Breast epithelium (tissue), 4 donors: ENCODE results near the gene AACS. TPM values are rescaled to one million over a fixed set of nuclear protein-coding genes. Genes with fewer than 3 reads are reported as not detected.

ENCODE experiments used
- DNase-seq, 2 donors: peaks; one replicate each; pipeline ENCODE4 v3.0.0-alpha.2; 2019; ENCODE audit warnings: low spot score in 2 of 2
- H3K27ac ChIP-seq, 2 donors: fragments of 200-600 bp; sonication (generic) in 1 of 2; one replicate each; pipeline ENCODE4 v1.5.1; 2016 to 2019; ENCODE audit warnings: mild to moderate bottlenecking in 1 of 2
- H3K27me3 ChIP-seq, 2 donors: fragments of 200-600 bp; sonication (generic) in 1 of 2; one replicate each; pipeline versions ENCODE4 v1.5.1 to v1.6.0; 2017 to 2019; ENCODE audit warnings: control low read depth in 1 of 2, mild to moderate bottlenecking in 1 of 2
- H3K36me3 ChIP-seq: fragments of 200-600 bp; one replicate; pipeline ENCODE4 v1.5.1; 2019
- H3K4me1 ChIP-seq, 2 donors: fragments of 200-600 bp; sonication (generic); one replicate each; pipeline ENCODE4 v1.5.1; 2016 to 2019; ENCODE audit warnings: control low read depth in 1 of 2
- H3K4me3 ChIP-seq, 3 donors: fragments of 200-600 bp; sonication (generic); 1 replicate in 2 of 3; 2 replicates in 1 of 3; pipeline ENCODE4 v1.5.1; 2016 to 2019; ENCODE audit warnings: mild to moderate bottlenecking in 3 of 3, moderate library complexity in 2 of 3
- H3K9me3 ChIP-seq, 2 donors: fragments of 200-600 bp; sonication (generic) in 1 of 2; one replicate each; pipeline ENCODE4 v1.5.1; 2016 to 2019; ENCODE audit warnings: control low read depth in 1 of 2
- POLR2A ChIP-seq: fragments of 450-650 bp; IDR thresholded peaks from one replicate; pipeline ENCODE4 v1.6.1; 2016; ENCODE audit warnings: antibody characterized with exemption, mild to moderate bottlenecking, moderate library complexity
- POLR2AphosphoS5 ChIP-seq, 3 donors: sonication (generic); formaldehyde crosslinking; IDR thresholded peaks; one replicate each; pipeline ENCODE4 v1.6.1; 2017; ENCODE audit warnings: antibody characterized with exemption in 3 of 3
- intact Hi-C: fragments of 100-400 bp; cut with DNase I; formaldehyde crosslinking; loops from one replicate; pipeline ENCODE4 v1.15.1; 2023; ENCODE audit warnings: low total_unique reads
- total RNA-seq, 3 donors: library from RNA; depleted of rRNA; stranded (reverse); fragments of >200 nt; gene quantifications; one replicate each; pipeline ENCODE4 v1.1.0, GENCODE V29; 2016
- TF ChIP-seq, protein P1 (sequence below), 3 donors: fragments of 450-650 bp; IDR thresholded peaks; one replicate each; pipeline ENCODE4 v1.5.1; 2016 to 2017; ENCODE audit warnings: antibody characterized with exemption in 3 of 3, mild to moderate bottlenecking in 3 of 3, moderate library complexity in 3 of 3

AACS gene
- total RNA-seq, 3 donors from 2014 or later: 28.8 to 79.0 (median 33.7) TPM

GRCh38 chr12:125162489-125163028, 97.3 kb downstream of the AACS start:
- Histone ChIP-seq H3K4me3 (no peak overlapping the region), H3K4me1 (no peaks in the 10 kb centered on the region), H3K9me3 (peaks cover 0 to 9% of the 10 kb centered on the region in 2 donors), H3K27ac (no peak overlapping the region), H3K27me3 (no peaks in the 10 kb centered on the region), H3K36me3 (no peaks in the 10 kb centered on the region)
- intact Hi-C loops: no loop called here
- no peak for TF ChIP-seq POLR2AphosphoS5 (IDR thresholded peaks at IDR 0.05)
- TF ChIP-seq, protein P1, sequence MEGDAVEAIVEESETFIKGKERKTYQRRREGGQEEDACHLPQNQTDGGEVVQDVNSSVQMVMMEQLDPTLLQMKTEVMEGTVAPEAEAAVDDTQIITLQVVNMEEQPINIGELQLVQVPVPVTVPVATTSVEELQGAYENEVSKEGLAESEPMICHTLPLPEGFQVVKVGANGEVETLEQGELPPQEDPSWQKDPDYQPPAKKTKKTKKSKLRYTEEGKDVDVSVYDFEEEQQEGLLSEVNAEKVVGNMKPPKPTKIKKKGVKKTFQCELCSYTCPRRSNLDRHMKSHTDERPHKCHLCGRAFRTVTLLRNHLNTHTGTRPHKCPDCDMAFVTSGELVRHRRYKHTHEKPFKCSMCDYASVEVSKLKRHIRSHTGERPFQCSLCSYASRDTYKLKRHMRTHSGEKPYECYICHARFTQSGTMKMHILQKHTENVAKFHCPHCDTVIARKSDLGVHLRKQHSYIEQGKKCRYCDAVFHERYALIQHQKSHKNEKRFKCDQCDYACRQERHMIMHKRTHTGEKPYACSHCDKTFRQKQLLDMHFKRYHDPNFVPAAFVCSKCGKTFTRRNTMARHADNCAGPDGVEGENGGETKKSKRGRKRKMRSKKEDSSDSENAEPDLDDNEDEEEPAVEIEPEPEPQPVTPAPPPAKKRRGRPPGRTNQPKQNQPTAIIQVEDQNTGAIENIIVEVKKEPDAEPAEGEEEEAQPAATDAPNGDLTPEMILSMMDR (IDR thresholded peaks at IDR 0.05): no peak
- TF ChIP-seq POLR2A: no peak
- no peak for DNase-seq

DNA sequence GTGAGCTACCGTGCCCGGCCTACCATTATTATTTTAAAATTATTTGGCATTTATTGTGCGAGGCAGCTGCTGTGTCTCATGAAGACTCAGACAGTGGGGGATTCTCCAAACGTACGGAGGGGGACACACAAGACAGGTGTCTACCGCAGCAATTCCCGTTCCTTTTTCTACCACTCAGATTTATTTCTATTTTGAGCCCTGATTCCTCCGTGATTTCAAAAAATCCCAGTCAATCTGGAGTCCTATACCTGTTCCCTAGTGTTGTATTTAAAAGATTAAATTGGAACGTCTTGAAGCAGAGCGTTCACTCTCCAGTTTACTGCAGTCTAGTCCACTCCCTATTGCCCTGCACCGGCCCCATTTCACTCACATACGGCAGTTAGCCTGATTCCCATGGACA, 97.9 kb downstream of the AACS start:
- H3K27me3 ChIP-seq: no peaks in the 10 kb centered on the region
- H3K36me3 ChIP-seq: no peaks in the 10 kb centered on the region
- peaks cover 0 to 9% of the 10 kb centered on the region in 2 donors for H3K9me3 ChIP-seq
- no peak overlapping the region for H3K27ac ChIP-seq
- no peaks in the 10 kb centered on the region for H3K4me1 ChIP-seq
- no peak for TF ChIP-seq POLR2AphosphoS5 (IDR thresholded peaks at IDR 0.05)
- no peak for TF ChIP-seq POLR2A
- no peak overlapping the region for H3K4me3 ChIP-seq
- intact Hi-C loops: no loop called here
- no peak for DNase-seq

- Histone ChIP-seq H3K27me3 (no peaks in the 10 kb centered on the region), H3K4me3 (no peak overlapping the region), H3K36me3 (no peaks in the 10 kb centered on the region), H3K27ac (no peak overlapping the region), H3K9me3 (peaks cover 6 to 16% of the 10 kb centered on the region in 2 donors), H3K4me1 (no peaks in the 10 kb centered on the region)
- DNase-seq: no peak
- intact Hi-C loops: no loop called here
- no peak for TF ChIP-seq POLR2AphosphoS5 (IDR thresholded peaks at IDR 0.05)
- no peak for TF ChIP-seq POLR2A
- TF ChIP-seq, protein P1 (IDR thresholded peaks at IDR 0.05): no peak
These were observed 99.3 kb downstream of the AACS start for GRCh38 chr12:125164541-125164940.

- TF ChIP-seq POLR2AphosphoS5 (IDR thresholded peaks at IDR 0.05): no peak
- TF ChIP-seq, protein P1 (IDR thresholded peaks at IDR 0.05): no peak
- no peak for TF ChIP-seq POLR2A
- intact Hi-C loops: no loop called here
- no peak overlapping the region for H3K4me3 ChIP-seq
These were observed 100.8 kb downstream of the AACS start for GRCh38 chr12:125166041-125166440.

DNA sequence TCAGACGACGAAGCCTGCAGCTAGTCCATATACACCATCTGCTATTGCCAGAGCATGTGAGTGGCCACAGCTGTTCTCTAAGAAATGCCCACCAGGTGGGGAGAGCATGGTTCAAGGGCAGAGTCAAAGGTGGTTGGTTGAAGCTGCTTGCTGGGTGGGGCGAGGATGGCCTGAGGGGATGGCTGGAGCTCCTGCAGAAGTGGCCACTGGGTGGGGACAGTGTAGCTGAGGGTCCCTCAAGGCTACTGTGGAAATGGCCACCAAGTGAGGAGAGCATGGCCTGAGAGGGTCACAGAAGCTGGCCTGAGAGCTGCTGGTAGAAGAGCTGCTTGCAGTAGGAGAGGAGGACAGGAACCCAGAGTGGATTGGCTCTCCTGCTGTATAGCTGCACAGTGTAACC, 102.4 kb downstream of the AACS start:
- Histone ChIP-seq H3K27ac (no peak overlapping the region), H3K4me3 (no peak overlapping the region), H3K27me3 (no peaks in the 10 kb centered on the region), H3K4me1 (no peaks in the 10 kb centered on the region), H3K36me3 (no peaks in the 10 kb centered on the region), H3K9me3 (peaks cover 6 to 20% of the 10 kb centered on the region in 2 donors)
- intact Hi-C loops: no loop called here
- DNase-seq: no peak
- TF ChIP-seq POLR2A (no peak), POLR2AphosphoS5 (IDR thresholded peaks at IDR 0.05) (no peak)
- TF ChIP-seq, protein P1 (IDR thresholded peaks at IDR 0.05): no peak

More at GRCh38 chr12:125166041-125166440, 100.8 kb downstream of the AACS start:
- Histone ChIP-seq H3K4me1 (no peaks in the 10 kb centered on the region), H3K27me3 (no peaks in the 10 kb centered on the region), H3K36me3 (no peaks in the 10 kb centered on the region), H3K9me3 (peaks cover 6 to 20% of the 10 kb centered on the region in 2 donors), H3K27ac (no peak overlapping the region)
- no peak for DNase-seq
